Skeletal muscle cell (primary cell): ENCODE data around the gene COG3.
A peak's percentile ranks its signal among the peaks of the same experiment; 100 is the strongest.

Experiments used
- DNase-seq: peaks from one replicate; pipeline ENCODE4 v3.0.0-alpha.2; 2010; ENCODE audit warnings: low read depth
- H3K4me3 ChIP-seq: 2 replicates; pipeline ENCODE4 v1.5.1; 2011; ENCODE audit warnings: low read depth, mild to moderate bottlenecking, control low read depth, low read length, moderate library complexity

COG3 gene

DNA sequence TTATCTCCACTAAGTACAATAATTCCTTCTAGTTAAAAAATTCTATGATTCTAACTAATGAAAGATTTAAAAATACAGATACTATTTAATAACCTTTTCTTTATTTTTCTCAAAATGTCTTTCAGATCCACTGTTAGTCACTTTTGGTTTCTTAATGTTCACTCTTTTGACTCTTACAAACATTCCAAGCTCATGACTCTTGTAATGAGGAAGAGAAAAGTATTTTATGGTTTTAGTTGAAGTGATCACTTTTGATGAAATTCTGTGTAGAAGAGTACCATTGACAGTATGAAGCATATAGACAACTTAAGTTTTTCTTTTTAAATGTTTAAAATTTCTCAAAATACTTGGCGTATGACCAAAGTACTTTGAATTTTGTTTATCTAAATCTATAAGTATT is 27.8 kb downstream of the COG3 start:
- peak; percentile 24 for DNase-seq
- no peak overlapping the region for H3K4me3 ChIP-seq

DNA sequence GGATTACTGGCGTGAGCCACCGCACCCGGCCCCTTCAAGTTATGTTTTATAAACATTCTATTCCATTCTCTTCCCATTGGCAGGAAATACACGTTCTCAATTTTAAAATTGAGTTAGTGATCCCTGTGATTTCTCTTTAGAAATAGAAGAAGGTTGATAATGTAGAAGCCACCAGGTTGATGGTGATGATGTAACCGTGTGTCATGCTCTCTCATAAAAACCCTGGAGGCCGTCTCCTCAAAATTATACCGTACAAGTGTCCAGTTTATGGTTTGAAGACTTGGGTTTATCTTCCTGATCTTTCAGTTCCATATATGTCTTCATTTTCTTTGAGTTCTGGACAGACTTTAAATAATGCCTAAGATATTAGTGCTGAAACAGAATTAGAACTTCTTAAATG is 32.2 kb downstream of the COG3 start:
- H3K4me3 ChIP-seq = no peak overlapping the region
- no peak for DNase-seq

DNA sequence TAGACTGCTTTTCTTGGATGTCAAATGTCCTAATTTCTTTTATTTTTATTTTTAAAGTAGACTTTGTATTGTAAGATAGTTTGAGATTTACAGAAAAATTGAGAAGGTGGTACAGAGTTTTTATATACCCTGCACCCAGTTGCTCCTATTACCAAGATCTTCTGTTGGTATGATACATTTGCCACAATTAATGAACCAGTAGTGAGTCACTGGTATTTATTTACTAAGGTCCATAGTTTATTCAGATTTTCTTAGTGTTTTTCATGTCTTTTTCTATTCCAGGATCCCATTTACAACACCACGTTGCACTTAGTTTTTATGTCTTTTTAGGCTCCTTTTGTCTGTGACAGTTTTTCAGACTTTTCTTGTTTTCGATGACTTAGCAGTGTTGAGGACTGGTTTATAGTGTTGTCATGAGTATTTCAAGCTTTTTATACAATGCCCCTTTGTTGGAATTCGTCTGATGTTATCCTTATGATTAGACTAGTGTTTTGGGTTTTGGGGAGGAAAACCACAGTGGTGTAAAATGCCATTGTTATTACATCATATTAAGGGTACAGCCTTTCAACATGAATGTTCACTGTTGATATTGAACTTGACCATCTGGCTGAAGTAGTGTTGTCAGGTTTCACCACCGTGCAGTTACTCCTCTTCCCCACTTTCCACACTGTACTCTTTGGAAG is 35.9 kb downstream of the COG3 start:
- DNase-seq = peak; percentile 82
- no peak overlapping the region for H3K4me3 ChIP-seq

DNA sequence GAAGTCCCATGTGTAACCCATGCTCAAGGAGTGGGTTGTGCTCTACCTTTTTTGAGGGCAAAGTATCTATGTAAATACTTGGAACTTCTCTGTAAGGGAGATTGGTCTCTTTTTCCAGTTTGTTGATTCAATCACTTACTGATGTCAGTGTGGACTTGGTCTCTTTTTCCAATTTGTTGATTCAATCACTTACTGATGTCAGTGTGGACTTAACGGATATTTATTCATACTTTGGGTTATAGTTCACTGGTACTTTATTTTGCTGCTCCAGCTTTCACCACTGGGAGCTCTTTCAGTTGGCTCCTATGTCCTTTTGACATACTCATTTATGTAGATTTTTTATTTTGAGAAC is 36.4 kb downstream of the COG3 start:
- DNase-seq = no peak
- H3K4me3 ChIP-seq = no peak overlapping the region

DNA sequence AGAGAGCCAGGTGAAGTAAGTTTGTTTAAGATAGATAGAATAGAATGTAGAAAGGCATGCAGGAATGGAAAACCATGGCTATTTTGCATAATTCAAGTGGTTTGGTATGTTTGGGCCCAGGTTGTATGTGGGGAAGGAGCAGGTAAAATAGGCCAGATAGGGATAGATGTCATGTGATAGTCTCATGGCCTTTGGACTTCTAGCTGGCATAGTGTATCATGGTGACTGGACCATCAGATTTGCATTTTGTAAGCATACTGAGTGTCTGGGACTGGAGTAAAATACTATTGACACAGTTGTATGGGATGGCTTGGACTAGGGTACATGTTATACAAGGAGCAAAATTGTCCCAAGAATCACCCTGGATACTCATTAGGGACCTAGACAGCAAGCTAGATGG is 38.9 kb downstream of the COG3 start:
- DNase-seq = no peak
- H3K4me3 ChIP-seq = no peak overlapping the region

DNA sequence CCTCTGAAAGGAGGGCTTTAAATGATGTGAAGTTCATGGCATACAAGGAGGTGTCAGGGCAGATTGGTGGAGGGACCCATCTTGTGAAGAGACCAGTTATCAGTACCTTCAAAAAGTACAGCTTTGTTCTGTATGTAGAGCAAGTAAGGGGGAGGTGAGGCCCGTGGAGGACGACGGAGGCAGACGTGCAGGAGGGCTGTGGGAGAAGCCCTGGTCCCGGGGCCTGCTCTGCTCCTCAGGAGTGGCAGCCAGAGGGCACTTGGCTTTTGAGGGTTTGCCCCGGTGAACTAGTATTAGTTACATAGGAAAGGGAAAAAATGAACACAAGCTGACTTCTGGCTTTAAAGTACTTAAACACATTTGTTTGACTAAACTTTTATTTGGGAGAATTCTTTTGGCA is 42.1 kb downstream of the COG3 start:
- H3K4me3 ChIP-seq = no peak overlapping the region
- DNase-seq = no peak

DNA sequence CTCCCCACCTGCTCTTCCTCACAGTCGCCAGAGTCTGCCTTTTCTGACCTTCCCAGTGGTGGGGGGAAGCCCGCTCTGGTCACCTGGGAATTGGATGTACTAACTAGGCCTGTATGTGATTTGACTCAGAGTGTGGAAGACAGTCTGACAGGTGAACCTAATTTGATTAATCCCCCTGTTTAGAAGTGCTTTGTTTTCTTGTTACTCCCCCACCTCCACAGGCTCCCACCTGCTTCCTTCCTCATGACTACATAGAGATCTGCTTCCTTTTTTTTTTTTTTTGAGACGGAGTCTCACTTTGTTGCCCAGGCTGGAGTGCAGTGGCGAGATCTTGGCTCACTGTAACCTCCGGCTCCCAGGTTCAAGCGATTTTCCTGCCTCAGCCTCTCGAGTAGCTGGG is 44.0 kb downstream of the COG3 start:
- no peak overlapping the region for H3K4me3 ChIP-seq
- no peak for DNase-seq

DNA sequence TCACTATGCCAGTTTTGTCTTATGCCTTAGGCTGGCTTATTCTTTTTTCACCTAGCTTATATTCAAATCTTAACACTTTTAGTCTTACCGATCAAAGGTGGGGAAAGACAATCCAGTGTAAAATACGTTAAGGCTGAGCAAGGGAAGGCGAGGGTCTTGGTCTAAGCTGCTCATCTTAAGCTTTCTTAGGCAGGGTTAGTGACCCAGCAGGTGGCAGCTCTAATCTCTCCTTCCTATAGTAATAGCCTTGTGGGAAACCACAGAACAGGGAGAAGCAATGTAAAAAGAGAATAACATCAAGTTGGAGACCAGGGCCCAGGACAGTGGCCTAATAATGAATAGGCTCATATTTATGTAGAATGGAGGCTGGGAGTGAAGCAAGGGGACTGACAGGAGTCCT is 45.9 kb downstream of the COG3 start:
- no peak overlapping the region for H3K4me3 ChIP-seq
- no peak for DNase-seq

DNA sequence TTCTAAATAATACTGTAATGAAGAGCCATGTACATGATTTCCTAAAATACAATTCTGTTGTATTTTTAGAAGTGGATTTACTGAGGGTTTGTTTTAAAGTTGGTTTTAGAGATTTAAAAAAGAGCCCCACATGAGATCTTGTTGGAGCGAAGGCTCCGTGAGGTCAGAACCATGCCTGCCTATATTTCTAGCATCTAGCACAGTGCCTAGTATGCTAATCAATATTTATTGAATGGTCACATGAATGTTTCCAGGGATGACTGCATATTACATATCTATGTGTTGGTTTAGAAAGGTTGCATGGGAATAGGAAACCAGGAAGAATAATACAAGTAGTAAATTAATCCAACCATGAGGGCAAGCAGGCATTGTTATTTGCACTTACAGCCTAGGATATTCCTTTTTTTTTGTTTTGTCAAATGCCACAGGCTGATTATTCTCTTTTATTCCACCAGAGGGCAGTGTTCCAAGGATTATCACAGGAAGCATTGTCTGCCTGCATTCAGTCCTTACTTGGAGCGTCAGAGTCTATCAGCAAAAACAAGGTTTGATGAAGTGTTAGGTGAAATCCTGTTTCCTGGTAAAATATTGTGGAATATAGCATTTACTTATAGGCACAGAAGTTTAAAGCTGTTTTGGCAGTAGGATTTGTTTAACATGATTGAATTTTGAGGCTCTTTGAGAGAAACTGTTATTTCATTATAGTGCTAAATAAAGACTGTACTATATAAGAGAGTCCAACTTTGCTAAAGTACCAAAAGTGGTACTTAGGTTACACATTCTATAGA is 46.8 kb downstream of the COG3 start:
- peak; percentile 35 for DNase-seq

DNA sequence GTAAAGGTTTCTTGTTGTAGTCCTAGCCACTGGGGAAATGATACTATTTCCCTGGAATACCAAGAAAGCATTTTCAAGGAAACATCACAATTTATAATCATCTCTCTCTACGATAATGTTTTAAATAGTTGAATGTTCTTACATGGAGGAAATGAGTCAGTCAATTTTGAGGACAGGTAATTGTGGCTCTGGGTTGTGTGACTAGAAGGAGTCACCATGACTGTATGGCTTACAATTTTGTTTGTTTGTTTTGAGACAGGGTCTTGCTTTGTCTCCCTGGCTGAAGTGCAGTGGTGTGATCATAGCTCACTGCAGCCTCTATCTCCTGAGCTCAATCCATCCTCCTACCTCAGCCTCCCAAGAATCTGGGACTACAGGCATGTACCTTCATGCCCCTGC is 47.4 kb downstream of the COG3 start:
- H3K4me3 ChIP-seq = no peak overlapping the region
- DNase-seq = no peak

More for the DNA sequence above, 46.8 kb downstream of the COG3 start:
- no peak overlapping the region for H3K4me3 ChIP-seq

DNA sequence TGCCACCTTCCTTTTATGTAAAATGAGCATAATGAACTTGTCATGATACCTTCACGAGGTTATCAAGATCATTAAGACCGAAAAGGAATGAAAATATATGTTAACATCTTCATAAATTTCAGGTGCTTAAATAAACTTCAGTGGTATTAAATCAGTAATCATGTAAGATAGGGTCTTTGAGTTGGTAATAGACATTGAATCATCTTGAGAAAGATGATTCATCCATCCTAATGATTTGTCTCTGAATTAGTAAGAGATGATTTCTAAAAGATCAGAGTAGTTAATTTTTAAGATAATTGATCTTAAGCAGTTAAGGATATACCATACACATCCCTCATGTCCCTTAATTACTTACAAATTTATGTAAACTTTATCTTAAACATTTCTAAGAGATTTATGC is 52.0 kb downstream of the COG3 start:
- H3K4me3 ChIP-seq = no peak overlapping the region
- DNase-seq = no peak

DNA sequence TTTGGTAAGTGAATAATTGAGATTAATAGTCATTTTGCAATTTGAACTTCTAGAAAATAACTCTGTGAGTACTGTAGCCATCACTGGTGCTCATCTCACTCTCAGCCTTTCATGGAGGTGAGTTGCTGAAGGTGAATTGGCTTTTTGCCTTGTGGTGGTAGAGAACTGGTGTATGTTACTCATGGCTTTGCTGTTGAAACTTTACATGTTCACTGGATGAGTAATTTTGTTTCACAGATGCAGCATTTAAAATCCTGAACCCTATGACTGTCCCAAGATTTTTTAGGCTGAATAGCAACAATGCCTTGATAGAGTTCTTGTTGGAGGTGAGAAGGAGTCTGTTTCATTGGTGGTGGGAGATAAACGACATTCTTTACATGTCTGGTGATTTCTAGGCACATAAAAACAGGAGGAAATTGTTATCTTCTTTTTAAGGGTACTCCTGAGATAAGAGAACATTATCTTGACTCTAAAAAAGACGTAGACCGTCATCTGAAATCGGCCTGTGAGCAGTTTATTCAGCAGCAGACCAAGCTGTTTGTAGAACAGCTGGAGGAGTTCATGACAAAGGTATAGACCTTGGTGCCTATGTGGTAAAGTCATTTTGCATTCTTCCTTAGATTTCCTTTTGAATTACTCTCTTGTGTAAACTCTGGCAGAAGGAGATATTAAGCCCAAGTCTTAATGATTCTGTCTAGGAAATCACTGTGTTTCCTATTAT is 53.9 kb downstream of the COG3 start:
- peak; percentile 29 for DNase-seq
- no peak overlapping the region for H3K4me3 ChIP-seq

DNA sequence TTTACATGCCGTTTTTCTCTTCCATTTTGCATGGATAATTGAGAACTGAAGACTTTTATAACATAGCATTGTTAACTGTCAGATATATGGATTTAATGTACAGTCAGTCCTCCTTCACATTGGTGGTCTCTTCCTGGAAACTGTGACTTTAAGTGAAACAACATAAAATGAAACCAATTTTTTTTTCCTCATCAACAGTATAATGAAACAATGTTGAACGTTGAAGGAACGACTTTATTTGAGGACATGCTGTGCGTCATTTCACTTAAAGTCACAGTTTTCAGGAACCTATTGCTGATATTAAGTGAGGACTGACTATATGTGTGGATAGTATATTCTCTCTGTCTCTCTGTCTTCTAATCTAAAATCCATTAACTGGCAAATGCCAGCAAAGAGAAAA is 54.8 kb downstream of the COG3 start:
- DNase-seq = no peak
- H3K4me3 ChIP-seq = no peak overlapping the region

DNA sequence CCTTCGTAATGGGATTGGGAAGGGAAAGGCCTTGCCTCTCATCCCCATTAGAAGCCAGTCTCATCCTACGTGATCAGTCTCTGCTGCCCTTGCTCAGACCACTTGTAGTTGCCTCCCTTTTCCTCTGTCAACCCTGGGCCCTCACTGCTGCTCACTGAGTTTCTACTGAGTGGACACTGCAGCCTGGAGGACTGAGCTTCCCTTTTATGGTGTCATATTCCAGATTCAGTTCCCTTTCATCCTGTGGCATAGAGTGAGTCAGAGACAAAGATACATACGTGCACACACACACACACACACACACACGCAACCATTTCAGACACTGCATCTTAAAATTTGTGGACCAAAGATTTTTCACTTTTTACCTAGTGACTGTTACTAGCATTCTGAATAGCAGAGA is 56.6 kb downstream of the COG3 start:
- H3K4me3 ChIP-seq = no peak overlapping the region
- peak; percentile 62 for DNase-seq

DNA sequence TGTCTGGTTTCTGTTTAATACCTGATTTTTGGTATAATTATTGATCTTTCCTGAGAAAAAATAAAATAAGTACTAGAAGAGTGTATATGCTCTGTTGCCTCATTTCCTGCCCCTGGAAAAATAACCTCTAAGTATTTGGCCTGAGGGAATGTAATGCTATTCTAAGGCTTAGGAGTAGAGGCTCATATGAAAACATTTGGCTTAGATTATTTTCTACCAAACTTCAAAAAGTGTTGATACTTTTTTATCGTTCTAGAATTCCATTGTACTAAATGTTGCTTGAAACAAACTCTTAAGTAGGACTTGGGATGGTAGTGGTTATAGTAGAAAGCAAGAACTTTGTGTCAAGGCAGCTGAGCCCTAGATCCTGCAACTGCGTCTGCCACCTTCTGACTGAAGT is 57.8 kb downstream of the COG3 start:
- no peak for DNase-seq
- no peak overlapping the region for H3K4me3 ChIP-seq

DNA sequence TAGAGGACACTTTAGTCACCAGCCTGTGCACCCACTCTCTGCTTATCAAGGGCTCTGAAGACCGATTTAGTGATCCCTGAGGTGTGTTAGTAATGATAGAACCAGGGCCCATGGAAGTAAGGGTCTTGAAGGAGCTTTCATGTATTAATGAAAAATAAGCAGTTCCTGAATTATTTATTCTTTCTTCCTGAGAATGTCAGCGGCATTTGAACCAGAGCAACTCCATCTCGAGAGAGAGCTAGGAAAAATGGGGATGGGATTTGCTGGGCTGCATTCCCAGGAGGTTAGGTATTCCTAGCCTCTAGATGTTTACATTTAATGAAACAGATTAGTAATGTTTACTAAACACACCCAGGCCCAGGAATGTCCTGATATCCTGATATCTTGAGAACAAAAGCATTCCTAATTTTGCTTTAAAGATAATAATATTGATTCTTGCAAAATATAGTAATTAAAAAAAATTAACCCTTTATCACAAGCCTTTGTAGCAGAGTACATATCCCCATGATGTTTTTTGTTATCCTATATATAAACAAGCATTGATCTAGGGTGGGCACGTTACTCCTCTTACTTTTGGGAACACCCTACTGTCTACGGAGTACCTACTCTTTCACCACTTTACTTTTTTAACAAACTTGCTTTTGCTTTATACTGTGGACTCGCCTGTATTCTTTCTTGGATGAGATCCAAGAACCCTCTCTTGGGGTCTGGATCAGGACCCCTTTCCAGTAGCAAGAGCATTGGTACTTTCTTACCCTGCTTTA is 63.1 kb downstream of the COG3 start:
- DNase-seq = no peak

DNA sequence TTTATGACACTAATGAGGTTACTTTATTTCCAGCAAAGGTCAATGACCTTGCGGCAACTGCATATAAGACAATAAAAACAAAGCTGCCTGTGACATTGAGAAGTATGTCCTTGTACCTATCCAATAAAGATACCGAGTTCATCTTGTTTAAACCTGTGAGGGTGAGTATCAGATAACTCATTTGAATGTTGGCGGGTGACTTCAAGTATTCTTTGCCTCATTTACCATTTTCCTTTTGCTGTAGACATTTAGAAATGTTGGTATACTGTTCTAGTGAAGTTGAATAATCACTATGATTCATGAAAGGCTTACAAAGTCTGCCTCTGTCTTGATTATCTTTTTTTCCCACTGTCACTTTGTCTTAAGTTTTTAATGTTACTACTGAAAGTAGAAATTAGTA is 65.0 kb downstream of the COG3 start:
- no peak overlapping the region for H3K4me3 ChIP-seq
- DNase-seq = no peak

More for the DNA sequence above, 63.1 kb downstream of the COG3 start:
- H3K4me3 ChIP-seq = no peak overlapping the region

DNA sequence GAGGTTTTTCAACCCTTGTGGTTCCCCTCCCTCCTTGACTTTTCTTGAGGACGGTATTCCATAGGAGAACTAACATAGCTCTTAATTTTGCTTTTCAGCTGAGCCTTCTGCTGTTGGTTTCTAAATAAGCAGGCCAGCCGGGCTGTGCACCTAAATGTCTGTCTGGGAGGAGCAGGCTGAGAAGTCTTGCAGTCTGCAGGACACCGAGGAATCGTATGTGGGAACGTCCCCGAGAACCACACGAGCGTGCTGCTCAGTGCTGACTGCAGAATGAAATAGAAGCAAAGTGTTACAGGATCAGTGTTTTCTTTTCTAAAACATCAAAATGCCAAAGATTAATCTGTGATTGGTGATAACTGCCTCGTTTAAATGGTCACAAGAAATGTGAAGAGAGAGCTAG is 69.9 kb downstream of the COG3 start:
- no peak overlapping the region for H3K4me3 ChIP-seq
- DNase-seq = no peak

DNA sequence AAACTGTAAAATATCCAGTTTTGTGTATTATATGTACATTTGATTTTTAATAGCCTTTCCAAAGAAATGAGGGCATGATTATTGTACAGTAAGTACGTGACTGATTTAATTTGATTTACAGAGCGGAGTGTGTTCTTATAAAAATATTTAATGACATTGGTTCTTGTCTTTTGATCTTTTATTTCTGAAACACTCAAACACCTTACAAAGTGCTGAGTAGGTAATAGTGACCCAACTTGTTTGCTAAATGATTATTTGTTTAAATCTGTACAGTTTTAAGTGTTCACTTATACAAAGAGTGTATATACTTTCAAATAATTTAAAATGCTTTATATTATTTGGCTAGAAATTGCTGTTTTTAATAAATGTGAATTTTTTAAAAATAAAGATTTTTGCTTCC is 71.5 kb downstream of the COG3 start:
- no peak for DNase-seq
- no peak overlapping the region for H3K4me3 ChIP-seq

DNA sequence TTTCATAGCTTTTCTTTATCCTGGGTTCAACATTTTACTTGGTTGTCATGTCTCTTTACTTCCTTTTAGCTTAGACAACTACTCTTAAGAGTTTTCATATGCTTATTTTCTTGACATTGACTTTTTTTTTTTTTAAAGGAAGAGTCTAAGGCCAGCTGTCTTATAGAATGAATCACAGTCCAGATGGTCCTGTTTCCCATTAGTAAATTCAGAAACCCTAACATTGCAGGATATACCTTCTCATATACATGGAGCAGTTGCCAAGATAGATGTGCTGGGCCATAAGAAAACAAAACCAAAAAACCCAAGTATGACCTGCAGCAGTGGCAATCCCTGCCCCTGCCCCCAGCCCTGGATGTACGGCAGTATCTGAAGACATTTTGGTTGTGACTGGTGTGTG is 72.8 kb downstream of the COG3 start:
- peak; percentile 14 for DNase-seq

More for the DNA sequence above, 72.8 kb downstream of the COG3 start:
- H3K4me3 ChIP-seq = no peak overlapping the region
